Fibroblast of the aortic adventitia (primary cell): ENCODE data around the gene NKX6-2. TPM values are rescaled to one million over a fixed set of nuclear protein-coding genes. Genes with fewer than 3 reads are reported as not detected.

ENCODE experiments used
- DNase-seq: peaks from one replicate; pipeline ENCODE4 v3.0.0-alpha.2; 2010; ENCODE audit warnings: low read depth
- H3K4me3 ChIP-seq: 2 replicates; pipeline ENCODE4 v1.5.1; 2011; ENCODE audit warnings: low read depth, mild to moderate bottlenecking, control low read depth, low read length, moderate library complexity
- total RNA-seq: library from RNA; depleted of rRNA; stranded (reverse); fragments of >200 nt; gene quantifications from 2 replicates; pipeline ENCODE4 v1.2.3, GENCODE V29; 2012; ENCODE audit warnings: low replicate concordance
- TF ChIP-seq, protein P1 (sequence below): IDR thresholded peaks from 2 replicates; pipeline ENCODE4 v1.5.1; 2011; ENCODE audit warnings: mild to moderate bottlenecking, low read length, control low read depth, inconsistent platforms; ENCODE audit not compliant: insufficient read depth

The NKX6-2 gene
- total RNA-seq, 1 donor: not detected

DNA sequence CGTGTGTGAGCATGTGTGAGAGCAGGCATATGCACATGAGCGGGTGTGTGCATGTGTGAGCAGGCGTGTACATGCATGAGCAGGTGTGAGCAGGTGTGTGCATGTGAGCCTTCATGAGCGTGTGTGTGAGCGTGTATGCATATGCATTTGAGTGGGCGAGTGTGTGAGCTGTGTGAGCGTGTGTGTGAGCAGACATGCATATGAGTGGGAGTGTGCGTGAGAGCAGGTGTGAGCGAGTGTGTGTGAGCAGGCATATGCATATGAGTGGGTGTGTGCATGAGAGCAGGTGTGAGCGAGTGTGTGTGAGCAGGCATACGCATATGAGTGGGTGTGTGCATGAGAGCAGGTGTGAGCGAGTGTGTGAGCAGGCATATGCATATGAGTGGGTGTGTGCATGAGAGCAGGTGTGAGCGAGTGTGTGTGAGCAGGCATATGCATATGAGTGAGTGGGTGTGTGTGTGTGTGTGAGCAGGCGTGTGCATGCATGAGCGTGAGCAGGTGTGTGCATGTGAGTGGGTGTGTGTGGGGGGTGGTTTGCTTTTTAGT lies 30.7 kb downstream of the NKX6-2 start:
- TF ChIP-seq, protein P1, sequence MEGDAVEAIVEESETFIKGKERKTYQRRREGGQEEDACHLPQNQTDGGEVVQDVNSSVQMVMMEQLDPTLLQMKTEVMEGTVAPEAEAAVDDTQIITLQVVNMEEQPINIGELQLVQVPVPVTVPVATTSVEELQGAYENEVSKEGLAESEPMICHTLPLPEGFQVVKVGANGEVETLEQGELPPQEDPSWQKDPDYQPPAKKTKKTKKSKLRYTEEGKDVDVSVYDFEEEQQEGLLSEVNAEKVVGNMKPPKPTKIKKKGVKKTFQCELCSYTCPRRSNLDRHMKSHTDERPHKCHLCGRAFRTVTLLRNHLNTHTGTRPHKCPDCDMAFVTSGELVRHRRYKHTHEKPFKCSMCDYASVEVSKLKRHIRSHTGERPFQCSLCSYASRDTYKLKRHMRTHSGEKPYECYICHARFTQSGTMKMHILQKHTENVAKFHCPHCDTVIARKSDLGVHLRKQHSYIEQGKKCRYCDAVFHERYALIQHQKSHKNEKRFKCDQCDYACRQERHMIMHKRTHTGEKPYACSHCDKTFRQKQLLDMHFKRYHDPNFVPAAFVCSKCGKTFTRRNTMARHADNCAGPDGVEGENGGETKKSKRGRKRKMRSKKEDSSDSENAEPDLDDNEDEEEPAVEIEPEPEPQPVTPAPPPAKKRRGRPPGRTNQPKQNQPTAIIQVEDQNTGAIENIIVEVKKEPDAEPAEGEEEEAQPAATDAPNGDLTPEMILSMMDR: no peak
- no peak overlapping the region for H3K4me3 ChIP-seq
- DNase-seq: no peak

DNA sequence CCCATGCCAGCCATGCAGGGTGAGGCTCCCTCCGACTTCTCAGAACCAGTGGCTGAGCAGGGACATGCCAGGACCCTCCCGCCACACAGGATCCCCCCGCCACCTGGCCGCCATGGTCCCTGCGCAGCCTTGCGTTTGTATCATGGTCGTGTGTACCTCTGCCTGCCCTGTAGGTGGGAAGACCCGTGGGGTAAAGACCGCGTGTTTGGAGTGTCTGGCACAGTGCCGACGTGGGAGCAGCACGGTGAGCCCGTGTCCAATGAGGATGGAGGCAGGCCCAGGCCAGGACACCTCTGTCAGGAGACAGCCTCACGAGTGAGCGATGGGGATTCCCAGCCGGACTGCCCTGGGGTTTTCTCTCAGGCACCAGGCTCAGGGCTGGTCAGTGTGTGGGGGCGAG lies 31.9 kb downstream of the NKX6-2 start:
- no peak overlapping the region for H3K4me3 ChIP-seq
- TF ChIP-seq, protein P1: no peak
- DNase-seq: no peak

DNA sequence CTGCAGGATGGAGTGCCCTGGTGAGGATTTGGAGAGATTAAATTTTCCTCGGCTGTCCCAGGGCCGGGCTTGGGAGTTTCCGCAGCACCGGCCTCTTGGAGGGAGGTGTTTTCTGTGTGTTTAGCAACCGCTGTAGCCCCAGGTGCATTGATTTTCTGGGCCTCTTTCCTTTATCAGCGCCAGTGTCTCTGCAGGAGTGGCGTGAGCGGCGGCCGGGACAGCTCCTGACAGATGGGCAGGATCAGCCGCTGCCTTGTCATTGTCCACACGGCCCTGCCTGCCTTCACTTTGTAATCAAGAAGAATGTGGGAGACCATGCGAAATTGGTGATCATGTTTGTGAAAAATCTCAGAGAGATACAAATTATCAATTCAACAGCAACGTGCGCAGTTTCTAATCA lies 32.4 kb downstream of the NKX6-2 start:
- H3K4me3 ChIP-seq: no peak overlapping the region
- TF ChIP-seq, protein P1: no peak
- DNase-seq: no peak

DNA sequence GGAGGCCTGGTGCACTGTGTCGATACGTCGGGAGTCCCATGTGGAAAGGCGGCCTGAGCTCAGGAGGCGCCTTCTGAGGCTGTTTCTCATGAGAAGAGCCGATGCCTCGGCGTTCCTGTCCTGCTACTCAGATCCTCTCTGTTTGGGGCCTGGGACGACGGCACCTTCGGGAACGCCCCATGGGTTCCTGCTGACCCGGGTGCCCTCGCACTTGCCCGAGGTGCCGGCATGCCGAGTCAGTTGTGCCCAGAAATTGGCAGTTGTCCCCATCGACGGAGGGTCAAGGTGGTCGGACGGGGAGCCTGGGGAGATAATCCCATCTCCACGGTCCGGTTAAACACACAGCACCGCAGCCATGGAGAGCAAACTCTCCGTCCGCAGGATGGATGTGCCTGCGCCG lies 33.0 kb downstream of the NKX6-2 start:
- TF ChIP-seq, protein P1: no peak
- DNase-seq: no peak

DNA sequence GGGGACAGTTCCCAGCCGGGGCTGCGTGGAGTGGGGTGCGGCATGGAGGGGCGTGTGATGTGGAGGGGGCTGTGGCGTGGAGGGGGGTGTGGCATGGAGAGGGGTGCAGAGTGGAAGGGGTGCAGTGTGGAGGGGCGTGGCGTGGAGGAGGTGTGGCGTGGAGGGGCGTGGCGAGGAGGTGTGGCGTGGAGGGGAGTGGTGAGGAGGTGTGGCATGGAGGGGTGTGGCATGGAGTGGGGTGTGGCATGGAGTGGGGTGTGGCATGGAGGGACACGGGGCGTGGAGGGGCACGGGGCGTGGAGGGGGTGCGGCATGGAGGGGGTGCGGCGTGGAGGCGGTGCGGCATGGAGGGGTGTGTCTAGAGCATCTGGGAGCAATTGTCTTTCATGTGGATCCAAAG lies 33.6 kb downstream of the NKX6-2 start:
- TF ChIP-seq, protein P1: no peak
- H3K4me3 ChIP-seq: no peak overlapping the region
- no peak for DNase-seq

More for the DNA sequence above, 33.0 kb downstream of the NKX6-2 start:
- no peak overlapping the region for H3K4me3 ChIP-seq

DNA sequence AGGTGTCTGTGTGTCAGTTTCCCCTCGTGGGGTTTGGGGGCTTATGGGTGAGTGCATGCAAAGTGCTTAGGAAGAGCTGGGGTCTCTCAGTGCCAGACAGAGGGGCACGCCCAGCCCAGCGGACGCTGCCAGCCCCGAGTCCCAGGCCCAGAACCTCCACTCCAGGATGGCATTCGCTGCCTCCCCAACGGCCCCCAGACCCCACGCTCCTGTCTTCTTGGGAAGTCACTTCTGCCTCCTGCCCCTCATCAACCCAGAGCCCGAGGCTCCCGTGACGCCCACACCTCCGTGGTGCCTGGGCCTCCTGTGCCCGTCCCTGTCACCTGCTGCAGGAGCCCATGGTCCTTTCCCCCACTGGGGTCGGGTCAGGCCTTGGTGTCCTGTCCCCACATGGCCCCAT lies 35.0 kb downstream of the NKX6-2 start:
- no peak overlapping the region for H3K4me3 ChIP-seq
- TF ChIP-seq, protein P1: no peak
- no peak for DNase-seq

DNA sequence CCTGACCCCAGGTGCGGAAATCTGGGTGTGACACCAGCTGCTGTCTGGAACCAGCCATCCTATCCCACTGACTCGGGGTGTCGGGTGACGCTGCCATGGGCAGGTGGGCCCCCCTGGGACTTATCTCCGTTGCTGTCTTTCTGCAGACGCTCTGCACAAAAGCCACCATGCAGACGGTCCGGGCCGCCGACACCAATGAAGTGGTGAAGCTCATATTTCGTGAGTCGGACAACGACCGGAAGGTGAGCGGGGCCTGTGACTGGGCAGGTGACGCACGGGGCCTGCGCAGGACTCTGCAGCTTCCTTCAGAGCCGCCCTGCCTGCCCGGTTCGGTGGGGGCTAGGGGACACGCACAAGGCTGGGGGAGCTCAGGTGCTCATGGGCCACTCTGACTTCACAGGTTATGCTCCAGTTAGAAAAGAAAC lies 36.6 kb downstream of the NKX6-2 start:
- TF ChIP-seq, protein P1: no peak
- H3K4me3 ChIP-seq: no peak overlapping the region

More for the DNA sequence above, 36.6 kb downstream of the NKX6-2 start:
- no peak for DNase-seq
